Skeletal muscle tissue (tissue), 4 donors: Measurements from ENCODE around the gene NOSTRIN. TPM values are rescaled to one million over a fixed set of nuclear protein-coding genes. Genes with fewer than 3 reads are reported as not detected.

Source experiments
- H3K27ac ChIP-seq: one replicate; pipeline ENCODE4 v1.7.0; 2013; ENCODE audit warnings: mild to moderate bottlenecking, low read depth, low read length, inconsistent platforms
- H3K27me3 ChIP-seq, 3 donors: one replicate each; pipeline ENCODE4 v1.7.0; 2013; ENCODE audit warnings: low read length in 3 of 3; ENCODE audit not compliant: control insufficient read depth in 3 of 3, insufficient read depth in 3 of 3
- H3K36me3 ChIP-seq, 3 donors: one replicate each; pipeline ENCODE4 v1.7.0; 2013; ENCODE audit warnings: low read length in 3 of 3; ENCODE audit not compliant: control insufficient read depth in 3 of 3, insufficient read depth in 3 of 3
- H3K4me1 ChIP-seq, 3 donors: one replicate each; pipeline ENCODE4 v1.7.0; 2013; ENCODE audit warnings: low read length in 3 of 3, mild to moderate bottlenecking in 3 of 3; ENCODE audit not compliant: control insufficient read depth in 3 of 3, insufficient read depth in 3 of 3
- H3K4me3 ChIP-seq, 3 donors: one replicate each; pipeline ENCODE4 v1.7.0; 2013; ENCODE audit warnings: low read length in 3 of 3
- H3K9ac ChIP-seq, 3 donors: one replicate each; pipeline ENCODE4 v1.7.0; 2013; ENCODE audit warnings: low read length in 3 of 3, mild to moderate bottlenecking in 3 of 3, moderate library complexity in 2 of 3, low read depth in 1 of 3
- H3K9me3 ChIP-seq, 3 donors: one replicate each; pipeline ENCODE4 v1.7.0; 2013; ENCODE audit warnings: low read length in 3 of 3; ENCODE audit not compliant: control insufficient read depth in 3 of 3
- total RNA-seq: library from RNA; depleted of rRNA; stranded (reverse); fragments of >200 nt; gene quantifications from one replicate; pipeline ENCODE4 v1.2.3, GENCODE V29; 2014
- donor health status: Osteomylitis.

NOSTRIN gene
- total RNA-seq, 1 donor from 2014 or later, result 8.4 TPM

DNA sequence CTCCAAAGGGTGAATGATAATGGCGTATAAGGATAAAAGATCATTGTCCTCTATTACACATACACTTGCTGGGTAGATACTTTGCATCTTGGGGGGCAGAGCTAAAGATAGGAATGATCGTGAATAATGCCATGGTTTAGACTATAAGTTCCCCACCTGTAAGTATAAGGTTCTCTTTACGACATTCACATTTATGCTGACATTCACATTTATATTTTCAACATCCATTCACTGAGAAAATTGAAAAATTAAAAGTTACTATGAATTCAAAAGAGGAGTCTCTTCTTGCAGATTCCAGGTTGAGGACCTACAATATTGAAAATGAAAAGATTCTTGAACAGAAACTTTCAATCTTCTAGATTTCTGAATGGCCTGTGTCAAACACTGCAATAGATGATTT, 89.9 kb downstream of the NOSTRIN start:
- Histone ChIP-seq H3K4me1 (peaks cover 5% of the 10 kb centered on the region in 3 donors), H3K27ac (no peak overlapping the region), H3K27me3 (no peaks in the 10 kb centered on the region), H3K4me3 (no peak overlapping the region), H3K9me3 (no peaks in the 10 kb centered on the region), H3K9ac (no peak overlapping the region), H3K36me3 (no peaks in the 10 kb centered on the region)

DNA sequence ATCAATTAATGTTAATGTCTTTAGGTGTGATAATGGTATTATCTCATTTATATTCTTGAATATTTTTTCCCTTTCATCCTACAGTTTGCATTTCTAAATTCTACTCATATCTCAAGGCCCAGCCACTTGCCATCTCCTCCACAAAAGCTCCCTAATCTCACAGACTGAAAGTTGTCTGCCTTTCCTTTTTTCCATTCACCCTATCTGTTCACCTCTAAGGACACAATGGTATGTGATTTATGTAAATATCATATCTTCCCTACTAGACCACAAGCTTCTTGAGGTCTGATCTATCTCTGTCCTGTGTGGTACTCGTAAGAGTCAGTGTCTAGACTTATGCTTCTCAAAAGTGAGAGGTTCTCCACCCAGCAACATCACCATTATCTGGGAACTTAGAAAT, 91.7 kb downstream of the NOSTRIN start:
- Histone ChIP-seq H3K9me3 (no peaks in the 10 kb centered on the region), H3K27me3 (no peaks in the 10 kb centered on the region), H3K36me3 (no peaks in the 10 kb centered on the region), H3K4me1 (peaks cover 5% of the 10 kb centered on the region in 3 donors), H3K4me3 (no peak overlapping the region), H3K27ac (no peak overlapping the region), H3K9ac (no peak overlapping the region)

DNA sequence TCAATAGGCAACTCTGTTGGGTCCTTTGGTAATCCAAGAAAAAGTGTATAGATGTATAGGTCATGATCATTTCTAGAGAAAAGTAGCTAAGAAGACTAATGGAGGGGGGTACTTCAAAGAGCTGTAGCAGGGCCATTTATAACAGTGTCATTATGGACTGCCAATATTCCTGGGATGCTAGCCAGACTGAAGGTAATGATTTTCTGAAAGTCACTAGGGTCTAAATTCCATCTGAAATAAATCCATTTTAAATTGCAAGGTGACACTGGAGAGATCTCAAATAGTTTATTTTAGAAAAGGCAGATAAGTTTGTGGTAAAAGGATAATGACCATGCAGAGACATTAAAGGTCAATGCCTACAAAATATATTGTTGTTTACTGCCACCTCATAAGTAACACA, 92.3 kb downstream of the NOSTRIN start:
- Histone ChIP-seq H3K9ac (no peak overlapping the region), H3K27ac (no peak overlapping the region), H3K36me3 (no peaks in the 10 kb centered on the region), H3K27me3 (no peaks in the 10 kb centered on the region), H3K4me1 (peaks cover 5% of the 10 kb centered on the region in 3 donors), H3K4me3 (no peak overlapping the region), H3K9me3 (no peaks in the 10 kb centered on the region)

DNA sequence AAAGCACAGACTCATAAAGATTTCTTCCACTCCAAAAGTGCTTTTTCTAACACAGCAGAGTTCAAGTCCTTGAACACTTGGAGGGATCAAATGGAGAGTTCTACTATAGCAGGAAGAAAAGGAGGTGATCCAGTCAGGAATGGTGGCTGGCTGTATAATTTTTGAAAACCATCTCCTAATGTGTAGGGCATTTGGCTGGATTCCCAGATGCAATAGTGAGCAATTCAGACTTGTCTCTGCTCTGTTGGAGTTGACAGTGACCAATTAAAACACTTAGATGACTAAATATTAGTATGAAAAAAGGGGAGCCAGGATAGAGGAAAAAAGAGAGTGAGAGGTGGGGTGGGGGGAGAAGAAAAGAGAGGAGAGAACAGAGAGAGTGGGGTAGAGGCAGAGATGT, 93.3 kb downstream of the NOSTRIN start:
- Histone ChIP-seq H3K4me3 (no peak overlapping the region), H3K9me3 (no peaks in the 10 kb centered on the region), H3K36me3 (no peaks in the 10 kb centered on the region), H3K4me1 (no peaks in the 10 kb centered on the region), H3K27ac (no peak overlapping the region), H3K27me3 (no peaks in the 10 kb centered on the region), H3K9ac (no peak overlapping the region)

DNA sequence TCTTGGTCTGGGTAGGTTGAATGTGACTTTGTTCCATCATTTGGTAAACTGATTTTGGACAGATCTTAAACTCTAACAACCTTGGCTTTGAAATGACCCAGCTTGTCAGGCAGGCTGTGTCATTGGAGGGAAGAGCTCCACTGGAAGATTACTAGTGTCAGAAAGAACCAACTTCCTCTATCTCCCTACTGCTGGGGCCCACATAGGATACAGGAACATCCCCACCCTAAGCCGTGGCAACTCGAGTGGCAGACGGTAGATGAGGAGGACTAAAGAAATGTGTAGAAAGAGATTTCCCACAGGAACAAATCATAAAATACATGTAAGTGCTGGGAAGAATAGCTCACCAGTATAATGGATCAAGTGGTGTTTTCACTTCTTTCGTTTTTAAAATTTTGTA, 94.3 kb downstream of the NOSTRIN start:
- H3K4me1 ChIP-seq, result no peaks in the 10 kb centered on the region
- H3K9ac ChIP-seq, result no peak overlapping the region
- H3K27me3 ChIP-seq, result no peaks in the 10 kb centered on the region
- H3K4me3 ChIP-seq, result no peak overlapping the region
- no peaks in the 10 kb centered on the region for H3K9me3 ChIP-seq
- no peaks in the 10 kb centered on the region for H3K36me3 ChIP-seq
- H3K27ac ChIP-seq, result no peak overlapping the region

DNA sequence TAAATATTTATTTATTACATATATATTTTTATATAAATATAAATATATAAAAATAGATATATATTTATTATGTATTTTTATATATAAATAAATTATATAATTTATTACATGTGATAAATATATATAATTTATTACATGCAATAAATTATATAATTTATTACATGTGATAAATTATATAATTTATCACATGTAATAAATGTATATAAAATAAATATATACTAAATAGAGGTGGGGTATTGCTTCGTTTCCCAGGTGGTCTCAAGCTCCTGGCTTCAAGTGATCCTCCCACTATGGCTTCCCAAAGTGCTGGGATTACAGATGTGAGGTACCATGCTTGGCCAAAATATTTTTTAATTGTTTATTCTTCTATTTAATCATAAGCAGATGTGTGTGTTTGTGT, 95.0 kb downstream of the NOSTRIN start:
- Histone ChIP-seq H3K9me3 (no peaks in the 10 kb centered on the region), H3K9ac (no peak overlapping the region), H3K27me3 (no peaks in the 10 kb centered on the region), H3K27ac (no peak overlapping the region), H3K4me3 (no peak overlapping the region), H3K36me3 (no peaks in the 10 kb centered on the region), H3K4me1 (no peaks in the 10 kb centered on the region)

DNA sequence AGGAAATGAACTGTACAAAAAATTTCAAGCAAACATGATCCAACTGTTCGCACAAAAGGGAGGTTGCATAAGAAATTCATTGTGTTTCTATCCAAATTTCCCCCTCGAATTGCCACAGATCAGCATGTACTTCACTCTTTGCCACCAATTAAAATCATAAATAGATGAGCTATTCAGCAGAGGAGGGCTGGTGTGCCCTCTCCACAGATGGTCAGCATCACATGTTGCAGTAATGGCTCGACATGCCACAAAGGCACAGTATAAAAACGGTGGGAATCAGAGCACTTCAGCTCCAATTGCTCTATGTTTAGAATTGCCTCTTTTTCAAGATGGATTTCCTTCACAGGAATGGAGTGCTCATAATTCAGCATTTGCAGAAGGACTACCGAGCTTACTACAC, 98.6 kb downstream of the NOSTRIN start, which contains the start of gene G6PC2:
Gene G6PC2, plus strand, starts transcription at position 289 of the 400 bp plus-strand sequence. Its CDS starts 41 bp downstream, at position 330.
- H3K9ac ChIP-seq, result no peak within 1 kb of the TSS

DNA sequence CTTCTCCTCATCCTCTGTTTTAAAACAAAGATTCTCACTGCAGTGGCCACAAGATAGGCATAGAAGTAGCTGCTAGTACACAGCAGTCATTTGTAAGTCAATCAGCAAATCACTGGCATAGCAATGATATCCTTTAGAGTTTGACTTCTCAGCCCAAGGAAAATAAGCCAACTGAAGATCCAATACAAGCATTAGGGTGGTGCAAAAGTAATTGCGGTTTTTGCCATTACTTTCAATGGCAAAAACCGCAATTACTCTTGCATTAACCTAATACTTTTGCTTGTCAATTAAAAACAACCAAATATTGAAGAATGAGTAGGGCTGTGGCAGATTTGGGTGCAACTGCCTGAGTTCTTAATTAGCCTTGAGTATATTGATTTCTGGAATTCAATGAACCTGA, 101.5 kb downstream of the NOSTRIN start:
- H3K4me1 ChIP-seq, result no peaks in the 10 kb centered on the region
- H3K9ac ChIP-seq, result no peak overlapping the region
- H3K36me3 ChIP-seq, result no peaks in the 10 kb centered on the region
- H3K4me3 ChIP-seq, result no peak overlapping the region
- H3K27me3 ChIP-seq, result no peaks in the 10 kb centered on the region
- H3K9me3 ChIP-seq, result no peaks in the 10 kb centered on the region
- H3K27ac ChIP-seq, result no peak overlapping the region

More for the DNA sequence above, 98.6 kb downstream of the NOSTRIN start, which contains the start of gene G6PC2:
- no peaks in the 10 kb centered on the region for H3K27me3 ChIP-seq
- H3K9me3 ChIP-seq, result no peaks in the 10 kb centered on the region
- H3K27ac ChIP-seq, result no peak within 1 kb of the TSS
- H3K36me3 ChIP-seq, result no peaks in the 10 kb centered on the region
- no peaks in the 10 kb centered on the region for H3K4me1 ChIP-seq
- no peak within 1 kb of the TSS for H3K4me3 ChIP-seq

DNA sequence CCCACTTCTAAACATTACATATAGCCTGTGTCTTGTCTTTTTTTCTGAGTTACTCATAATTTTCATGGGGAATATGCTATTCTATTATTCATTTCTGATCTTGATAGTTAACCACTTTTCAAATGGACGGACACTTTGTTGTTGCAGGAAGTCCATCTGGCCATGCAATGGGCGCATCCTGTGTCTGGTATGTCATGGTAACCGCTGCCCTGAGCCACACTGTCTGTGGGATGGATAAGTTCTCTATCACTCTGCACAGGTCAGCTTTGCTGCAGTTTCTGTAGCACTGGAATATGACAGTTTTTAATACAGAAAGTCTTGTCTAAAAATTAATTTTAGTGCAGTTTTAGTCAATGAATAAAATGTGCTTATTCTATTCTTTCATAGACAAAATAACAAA, 101.9 kb downstream of the NOSTRIN start:
- Histone ChIP-seq H3K4me3 (no peak overlapping the region), H3K9ac (no peak overlapping the region), H3K9me3 (no peaks in the 10 kb centered on the region), H3K36me3 (no peaks in the 10 kb centered on the region), H3K4me1 (no peaks in the 10 kb centered on the region), H3K27me3 (no peaks in the 10 kb centered on the region), H3K27ac (no peak overlapping the region)

DNA sequence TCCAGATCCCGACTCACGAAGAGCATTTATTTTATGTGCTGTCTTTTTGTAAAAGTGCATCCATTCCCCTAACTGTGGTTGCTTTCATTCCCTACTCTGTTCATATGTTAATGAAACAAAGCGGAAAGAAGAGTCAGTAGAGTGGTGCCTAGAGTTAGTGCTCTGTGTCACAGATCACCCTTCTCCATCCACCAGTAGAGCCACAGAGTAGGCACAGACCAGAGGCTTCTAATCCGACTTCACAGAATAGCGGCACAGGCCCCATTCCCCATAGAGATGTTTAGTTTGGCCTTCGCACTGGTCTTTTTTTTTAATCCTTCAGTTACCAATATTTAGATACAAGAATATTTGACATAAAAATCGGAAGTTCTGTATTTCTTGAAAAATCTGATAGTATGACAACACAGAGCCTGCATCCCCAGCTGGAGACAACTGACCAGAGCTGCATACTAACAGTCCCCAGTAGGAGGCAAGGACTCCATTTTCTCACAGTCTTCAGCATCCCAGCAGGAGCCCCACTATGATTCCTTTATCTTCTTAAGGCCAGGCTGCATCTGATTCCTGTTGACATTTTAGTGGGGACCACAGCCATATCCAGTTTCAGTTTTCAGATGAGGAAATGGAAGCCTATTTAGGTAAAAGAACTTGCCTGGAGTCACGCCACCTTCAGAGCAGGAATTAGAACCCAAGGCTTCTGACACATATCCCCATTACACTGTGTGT, 105.7 kb downstream of the NOSTRIN start:
- Histone ChIP-seq H3K27ac (no peak overlapping the region), H3K4me3 (no peak overlapping the region), H3K4me1 (peaks cover 3 to 4% (median 4%) of the 10 kb centered on the region in 3 donors), H3K9me3 (no peaks in the 10 kb centered on the region), H3K36me3 (no peaks in the 10 kb centered on the region), H3K9ac (no peak overlapping the region), H3K27me3 (no peaks in the 10 kb centered on the region)
